Gastroesophageal sphincter (tissue), 4 donors: ENCODE results near the gene RBPJ. TPM values are rescaled to one million over a fixed set of nuclear protein-coding genes. Genes with fewer than 3 reads are reported as not detected.
"Not testable (repeated sequence)": the region's sequence is repeated elsewhere in the genome, so short reads cannot be mapped to it uniquely, and the experiment has no call there.

ENCODE experiments used
- ATAC-seq: fragments of 150-250 bp; one replicate; pipeline ENCODE4 v1.9.1; 2016; ENCODE audit warnings: mild to moderate bottlenecking, moderate library complexity
- H3K27ac ChIP-seq, 4 donors: fragments of 200-600 bp; sonication (generic) in 3 of 4; 1 replicate in 3 of 4; 2 replicates in 1 of 4; pipeline ENCODE4 v1.5.1; 2016 to 2019
- H3K27me3 ChIP-seq: fragments of 200-600 bp; sonication (generic); one replicate; pipeline ENCODE4 v1.5.1; 2019
- H3K36me3 ChIP-seq, 2 donors: fragments of 200-600 bp; sonication (generic); one replicate each; pipeline ENCODE4 v1.5.1; 2019; ENCODE audit warnings: control low read depth in 1 of 2
- H3K4me1 ChIP-seq, 3 donors: fragments of 200-600 bp; sonication (generic); 1 replicate in 2 of 3; 2 replicates in 1 of 3; pipeline ENCODE4 v1.5.1; 2016 to 2019; ENCODE audit warnings: control low read depth in 2 of 3
- H3K4me3 ChIP-seq, 2 donors: fragments of 200-600 bp; sonication (generic); one replicate each; pipeline ENCODE4 v1.5.1; 2019; ENCODE audit warnings: mild to moderate bottlenecking in 1 of 2, moderate library complexity in 1 of 2
- H3K9me3 ChIP-seq, 3 donors: fragments of 200-600 bp; sonication (generic); one replicate each; pipeline ENCODE4 v1.5.1; 2017 to 2019; ENCODE audit warnings: control low read depth in 2 of 3
- EP300 ChIP-seq: sonication (generic); formaldehyde crosslinking; IDR thresholded peaks from one replicate; pipeline ENCODE4 v1.6.1; 2017; ENCODE audit warnings: antibody characterized with exemption, mild to moderate bottlenecking
- POLR2A ChIP-seq, 2 donors: fragments of 450-650 bp; IDR thresholded peaks; one replicate each; pipeline ENCODE4 v1.6.1; 2017; ENCODE audit warnings: antibody characterized with exemption in 2 of 2, mild to moderate bottlenecking in 2 of 2, moderate library complexity in 1 of 2
- POLR2AphosphoS5 ChIP-seq: sonication (generic); formaldehyde crosslinking; IDR thresholded peaks from one replicate; pipeline ENCODE4 v1.6.1; 2017; ENCODE audit warnings: antibody characterized with exemption
- whole genome bisulfite sequencing, 2 donors: methylation state at CpG; one replicate each; pipeline ENCODE4 v1.1.5; 2018; ENCODE audit warnings: low coverage in 1 of 2; 5-methylcytosine and 5-hydroxymethylcytosine counted together
- total RNA-seq, 4 donors: library from RNA; depleted of rRNA; stranded (reverse); fragments of >200 nt; gene quantifications; one replicate each; pipeline ENCODE4 v1.1.0, GENCODE V29; 2016
- TF ChIP-seq, protein P1 (sequence below), 4 experiments: fragments of 200-600 bp in 2 of 4; fragments of 450-650 bp in 2 of 4; sonication (generic) in 1 of 4; IDR thresholded peaks; one replicate each; pipeline ENCODE4 v1.5.1; 2017 to 2019; ENCODE audit warnings: antibody characterized with exemption in 4 of 4, mild to moderate bottlenecking in 2 of 4, moderate library complexity in 2 of 4

Gene RBPJ
- total RNA-seq, 4 donors from 2014 or later = 49.5 to 128 (median 77.6) TPM

DNA sequence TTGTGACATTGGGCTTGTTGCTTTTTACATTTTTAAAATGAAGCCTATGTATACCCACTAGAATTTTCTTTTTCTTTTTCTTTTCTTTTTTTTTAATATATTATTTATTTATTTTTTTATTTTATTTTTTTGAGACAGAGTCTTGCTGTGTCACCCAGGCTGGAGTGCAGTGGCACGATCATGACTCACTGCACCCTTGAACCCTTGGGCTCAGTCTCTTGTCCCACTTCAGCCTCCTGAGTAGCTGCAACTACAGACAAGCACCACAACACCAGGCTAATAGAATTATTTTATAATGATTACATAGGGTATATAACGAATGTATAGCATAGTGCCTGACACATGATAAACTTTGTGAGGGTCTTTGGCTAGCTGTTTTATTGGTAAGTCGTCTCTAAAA lies 64.9 kb downstream of the RBPJ start:
- H3K27ac ChIP-seq = no peak overlapping the region
- TF ChIP-seq POLR2AphosphoS5 (no peak), EP300 (no peak), POLR2A (IDR thresholded peaks at IDR 0.05) (no peak)
- TF ChIP-seq, protein P1, sequence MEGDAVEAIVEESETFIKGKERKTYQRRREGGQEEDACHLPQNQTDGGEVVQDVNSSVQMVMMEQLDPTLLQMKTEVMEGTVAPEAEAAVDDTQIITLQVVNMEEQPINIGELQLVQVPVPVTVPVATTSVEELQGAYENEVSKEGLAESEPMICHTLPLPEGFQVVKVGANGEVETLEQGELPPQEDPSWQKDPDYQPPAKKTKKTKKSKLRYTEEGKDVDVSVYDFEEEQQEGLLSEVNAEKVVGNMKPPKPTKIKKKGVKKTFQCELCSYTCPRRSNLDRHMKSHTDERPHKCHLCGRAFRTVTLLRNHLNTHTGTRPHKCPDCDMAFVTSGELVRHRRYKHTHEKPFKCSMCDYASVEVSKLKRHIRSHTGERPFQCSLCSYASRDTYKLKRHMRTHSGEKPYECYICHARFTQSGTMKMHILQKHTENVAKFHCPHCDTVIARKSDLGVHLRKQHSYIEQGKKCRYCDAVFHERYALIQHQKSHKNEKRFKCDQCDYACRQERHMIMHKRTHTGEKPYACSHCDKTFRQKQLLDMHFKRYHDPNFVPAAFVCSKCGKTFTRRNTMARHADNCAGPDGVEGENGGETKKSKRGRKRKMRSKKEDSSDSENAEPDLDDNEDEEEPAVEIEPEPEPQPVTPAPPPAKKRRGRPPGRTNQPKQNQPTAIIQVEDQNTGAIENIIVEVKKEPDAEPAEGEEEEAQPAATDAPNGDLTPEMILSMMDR (IDR thresholded peaks at IDR 0.05) = no peak

GRCh38 chr4:26386386-26386785 lies 65.6 kb downstream of the RBPJ start:
- no peak overlapping the region for H3K4me3 ChIP-seq
- peaks cover 0 to 10% (median 0%) of the 10 kb centered on the region in 3 donors for H3K4me1 ChIP-seq
- TF ChIP-seq POLR2A (IDR thresholded peaks at IDR 0.05) = no peak
- peaks cover 0 to 34% of the 10 kb centered on the region in 2 donors for H3K36me3 ChIP-seq
- no peaks in the 10 kb centered on the region for H3K9me3 ChIP-seq
- ATAC-seq = no peak
- 83 to 84% methylated on average over 2 of the region's 2 CpGs for WGBS, 2 donors
- no peak overlapping the region for H3K27ac ChIP-seq
- no peaks in the 10 kb centered on the region for H3K27me3 ChIP-seq

More for the DNA sequence above, 64.9 kb downstream of the RBPJ start:
- no peak for ATAC-seq
- Histone ChIP-seq H3K36me3 (peaks cover 0 to 34% of the 10 kb centered on the region in 2 donors), H3K27me3 (no peaks in the 10 kb centered on the region), H3K9me3 (no peaks in the 10 kb centered on the region), H3K4me1 (peaks cover 0 to 17% (median 0%) of the 10 kb centered on the region in 3 donors), H3K4me3 (no peak overlapping the region)
- WGBS, 2 donors = 92 to 95% methylated on average over 2 to 3 of the region's 3 CpGs

DNA sequence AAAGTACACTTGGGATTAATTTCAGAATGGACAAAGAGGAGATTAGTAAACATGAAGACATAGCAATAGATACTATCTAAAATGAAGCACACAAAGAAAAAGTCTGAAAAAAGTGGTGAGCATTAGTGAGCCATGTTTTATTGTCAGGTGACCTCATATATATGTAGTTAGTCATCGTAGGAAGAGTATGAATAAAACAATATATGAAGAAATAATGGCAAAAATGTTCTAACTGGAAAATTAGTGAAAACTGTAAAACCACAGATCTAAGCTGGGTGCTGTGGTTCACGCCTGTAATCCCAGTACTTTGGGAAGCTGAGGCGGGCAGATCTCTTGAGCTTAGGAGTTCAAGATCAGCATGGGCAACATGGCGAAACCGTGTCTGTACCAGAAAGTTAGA lies 67.9 kb downstream of the RBPJ start:
- no peak for TF ChIP-seq POLR2AphosphoS5
- Histone ChIP-seq H3K27ac (no peak overlapping the region), H3K36me3 (peaks cover 0 to 51% of the 10 kb centered on the region in 2 donors), H3K4me3 (no peak overlapping the region), H3K4me1 (no peaks in the 10 kb centered on the region), H3K27me3 (no peaks in the 10 kb centered on the region), H3K9me3 (no peaks in the 10 kb centered on the region)
- 91 to 98% methylated on average over 5 of the region's 5 CpGs for WGBS, 2 donors
- no peak for ATAC-seq

DNA sequence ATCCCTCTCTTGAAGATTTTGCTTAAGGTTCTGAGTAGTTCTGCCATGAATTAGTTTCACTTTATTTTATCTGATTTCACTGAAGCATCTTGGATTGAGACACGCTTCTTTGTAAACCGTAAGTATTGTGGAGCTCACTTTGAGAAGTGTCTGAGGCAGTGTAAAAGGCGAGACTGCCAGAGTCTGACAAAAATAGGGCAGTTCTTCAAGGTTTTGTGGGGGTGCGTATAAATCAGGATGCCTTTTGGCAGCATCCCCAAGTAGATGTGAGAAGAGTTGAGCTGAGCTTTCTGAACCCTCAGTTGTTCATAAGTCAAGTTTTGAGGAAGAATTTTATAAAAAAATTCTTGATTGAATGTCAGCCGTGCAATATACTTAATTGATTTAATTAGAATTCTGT lies 76.3 kb downstream of the RBPJ start:
- 53 to 55% methylated on average over 3 to 4 of the region's 5 CpGs for WGBS, 2 donors
- Histone ChIP-seq H3K9me3 (no peaks in the 10 kb centered on the region), H3K27me3 (no peaks in the 10 kb centered on the region), H3K27ac (no peak overlapping the region), H3K4me3 (no peak overlapping the region), H3K36me3 (peaks cover 0 to 17% of the 10 kb centered on the region in 2 donors), H3K4me1 (peaks cover 0 to 11% (median 0%) of the 10 kb centered on the region in 3 donors)
- TF ChIP-seq, protein P1 (IDR thresholded peaks at IDR 0.05) = no peak
- TF ChIP-seq POLR2A (IDR thresholded peaks at IDR 0.05) = no peak
- TF ChIP-seq EP300 = no peak
- no peak for TF ChIP-seq POLR2AphosphoS5
- no peak for ATAC-seq

DNA sequence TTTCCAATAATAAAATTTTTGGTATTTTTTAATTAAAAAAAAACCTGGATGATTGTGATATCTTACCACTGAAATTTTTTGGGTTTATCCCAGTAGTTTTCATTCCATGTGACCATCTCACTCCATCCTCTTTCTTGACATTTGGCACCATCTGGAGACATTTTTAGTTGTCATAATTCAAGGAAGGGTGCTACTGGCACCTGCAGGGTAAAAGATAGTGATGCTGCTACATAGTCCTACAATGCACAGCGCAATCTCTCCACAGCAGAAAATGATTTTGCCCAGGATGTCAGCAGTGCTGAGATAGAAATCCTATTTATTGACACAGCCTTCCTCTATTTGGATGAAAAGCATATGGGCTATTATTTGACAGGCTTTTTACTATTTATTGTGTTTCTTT lies 79.3 kb downstream of the RBPJ start:
- Histone ChIP-seq H3K4me1 (peaks cover 0 to 11% (median 0%) of the 10 kb centered on the region in 3 donors), H3K36me3 (no peaks in the 10 kb centered on the region), H3K9me3 (no peaks in the 10 kb centered on the region), H3K27ac (no peak overlapping the region), H3K4me3 (no peak overlapping the region), H3K27me3 (no peaks in the 10 kb centered on the region)
- 90 to 100% methylated on average over 1 of the region's 1 CpG for WGBS, 2 donors
- no peak for ATAC-seq
- TF ChIP-seq EP300 (no peak), POLR2A (IDR thresholded peaks at IDR 0.05) (no peak), POLR2AphosphoS5 (no peak)
- TF ChIP-seq, protein P1 (IDR thresholded peaks at IDR 0.05) = no peak

GRCh38 chr4:26402017-26402416 lies 81.2 kb downstream of the RBPJ start:
- not testable (repeated sequence) for ATAC-seq, H3K9me3 ChIP-seq, H3K27ac ChIP-seq, H3K4me1 ChIP-seq, H3K27me3 ChIP-seq, H3K4me3 ChIP-seq
- WGBS, 2 donors = 95 to 96% methylated on average over 2 to 3 of the region's 3 CpGs
- H3K36me3 ChIP-seq = peaks cover 0 to 12% of the 10 kb centered on the region in 2 donors
